ENCODE results near the gene FALEC.

FALEC gene

DNA sequence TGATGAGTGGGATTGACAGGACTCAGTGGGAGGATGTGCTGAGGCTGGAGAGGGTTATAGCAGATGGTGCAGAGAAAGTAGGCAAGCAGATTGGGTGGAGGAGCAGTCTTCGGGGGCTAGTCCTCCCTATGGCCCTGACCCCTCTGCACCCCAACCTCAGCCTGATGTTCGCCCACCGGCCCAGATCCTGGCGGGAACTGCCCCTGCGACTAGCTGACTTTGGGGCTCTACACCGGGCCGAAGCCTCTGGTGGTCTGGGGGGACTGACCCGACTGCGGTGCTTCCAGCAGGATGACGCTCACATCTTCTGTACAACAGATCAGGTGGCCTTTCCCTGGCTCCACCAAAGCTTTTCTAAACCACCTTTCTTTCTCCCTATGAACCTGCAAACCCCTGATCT, 17.2 kb upstream of the FALEC start:
- DNase-seq (ENCODE audit: extremely low spot score), result no peak
- ChIA-PET POLR2A (interaction anchor here (1.8 kb wide), 1 partner anchor 17 kb away, joined by 6 read pairs; the partner anchor contains the start of gene FALEC), CTCF (no interaction called here)
- no peak for TF ChIP-seq SP1 (IDR thresholded peaks at IDR 0.05)
- no peak for TF ChIP-seq HDGF (IDR thresholded peaks at IDR 0.05; ENCODE audit: borderline replicate concordance)
- TF ChIP-seq TARDBP (IDR thresholded peaks at IDR 0.05), result no peak
- no peak for TF ChIP-seq LEF1 (IDR thresholded peaks at IDR 0.05; ENCODE audit: borderline replicate concordance)
- TF ChIP-seq FOXK2 (IDR thresholded peaks at IDR 0.05), result no peak
- TF ChIP-seq FOXM1 (IDR thresholded peaks at IDR 0.05; ENCODE audit: borderline replicate concordance), result no peak
- TF ChIP-seq ZNF384 (IDR thresholded peaks at IDR 0.05), result no peak
- no peak for TF ChIP-seq ELF4 (IDR thresholded peaks at IDR 0.05)
- no peak for TF ChIP-seq BHLHE40 (IDR thresholded peaks at IDR 0.05; ENCODE audit: borderline replicate concordance)
- TF ChIP-seq SUZ12 (IDR thresholded peaks at IDR 0.05), result no peak
- TF ChIP-seq L3MBTL2 (conservative IDR thresholded peaks at IDR 0.05), result no peak
- no peak for TF ChIP-seq ARNT (IDR thresholded peaks at IDR 0.05)
- no peak for TF ChIP-seq PKNOX1 (IDR thresholded peaks at IDR 0.05)
- TF ChIP-seq NFRKB (IDR thresholded peaks at IDR 0.05), result no peak

DNA sequence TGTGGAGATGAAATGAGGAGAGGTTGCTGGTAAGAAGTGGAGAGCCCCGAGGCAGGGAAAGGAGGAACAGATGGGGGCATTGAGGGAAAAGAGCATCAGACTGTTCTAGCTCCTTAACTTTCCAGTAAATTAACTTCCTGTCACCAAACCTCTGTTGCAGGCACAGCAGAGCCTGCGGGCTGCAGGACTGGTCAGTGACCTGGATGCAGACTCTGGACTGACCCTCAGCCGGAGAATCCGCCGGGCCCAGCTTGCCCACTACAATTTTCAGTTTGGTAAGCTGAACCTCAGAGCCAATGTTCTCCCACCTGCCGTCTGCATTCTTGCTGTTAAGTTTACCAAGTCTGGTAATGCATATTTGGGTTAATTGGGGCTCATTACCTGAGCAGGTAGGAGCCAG, 10.1 kb upstream of the FALEC start:
- DNase-seq (ENCODE audit: extremely low spot score), result no peak
- ChIA-PET CTCF (no interaction called here), POLR2A (interaction anchor here (2.6 kb wide), 1 partner anchor 10 kb away, joined by 10 read pairs; the partner anchor contains the start of gene FALEC)
- TF ChIP-seq PKNOX1 (IDR thresholded peaks at IDR 0.05), result no peak
- TF ChIP-seq CTBP1 (IDR thresholded peaks at IDR 0.05; ENCODE audit: borderline replicate concordance), result no peak
- no peak for TF ChIP-seq HDGF (IDR thresholded peaks at IDR 0.05; ENCODE audit: borderline replicate concordance)
- TF ChIP-seq SP1 (IDR thresholded peaks at IDR 0.05), result no peak
- TF ChIP-seq LEF1 (IDR thresholded peaks at IDR 0.05; ENCODE audit: borderline replicate concordance), result no peak
- TF ChIP-seq ZNF384 (IDR thresholded peaks at IDR 0.05), result no peak
- no peak for TF ChIP-seq FOXA1 (IDR thresholded peaks at IDR 0.05)
- TF ChIP-seq ARNT (IDR thresholded peaks at IDR 0.05), result no peak
- no peak for TF ChIP-seq BHLHE40 (IDR thresholded peaks at IDR 0.05; ENCODE audit: borderline replicate concordance)
- no peak for TF ChIP-seq FOXK2 (IDR thresholded peaks at IDR 0.05)
- no peak for TF ChIP-seq TARDBP (IDR thresholded peaks at IDR 0.05)
- TF ChIP-seq NFRKB (IDR thresholded peaks at IDR 0.05), result no peak
- no peak for TF ChIP-seq ELF4 (IDR thresholded peaks at IDR 0.05)
- no peak for TF ChIP-seq SUZ12 (IDR thresholded peaks at IDR 0.05)
- TF ChIP-seq L3MBTL2 (conservative IDR thresholded peaks at IDR 0.05), result no peak
- TF ChIP-seq FOXM1 (IDR thresholded peaks at IDR 0.05; ENCODE audit: borderline replicate concordance), result no peak

GRCh38 chr1:150507912-150508864, 7.4 kb upstream of the FALEC start, which contains the start of gene ECM1:
ECM1 (plus strand) TSS chr1:150508109; CDS start chr1:150508210, 101 bp downstream.
- DNase-seq (ENCODE audit: extremely low spot score), result no peak
- CTCF ChIA-PET, result interaction anchor here (0.7 to 1.1 kb wide), 2 partner anchors 22 to 40 kb away, joined by 3 read pairs; no protein-coding TSS in a partner anchor

GRCh38 chr1:150508982-150509381, 6.6 kb upstream of the FALEC start:
- DNase-seq (ENCODE audit: extremely low spot score), result no peak
- TF ChIP-seq FOXA1 (IDR thresholded peaks at IDR 0.05) (no peak), BHLHE40 (IDR thresholded peaks at IDR 0.05; ENCODE audit: borderline replicate concordance) (no peak), PKNOX1 (IDR thresholded peaks at IDR 0.05) (no peak), CTBP1 (IDR thresholded peaks at IDR 0.05; ENCODE audit: borderline replicate concordance) (no peak)
- ChIA-PET CTCF (interaction anchor here (0.7 to 1.1 kb wide), 2 partner anchors 23 to 39 kb away, joined by 3 read pairs; no protein-coding TSS in a partner anchor), POLR2A (interaction anchor here (1.4 kb wide), 1 partner anchor 23 kb away, joined by 3 read pairs; no protein-coding TSS in a partner anchor)

More at GRCh38 chr1:150507912-150508864, 7.4 kb upstream of the FALEC start, which contains the start of gene ECM1:
- POLR2A ChIA-PET, result interaction anchor here (1.4 to 2.3 kb wide), 2 partner anchors 8 to 22 kb away, joined by 3 to 13 read pairs; partner anchors contain the start of gene FALEC
- TF ChIP-seq PKNOX1 (IDR thresholded peaks at IDR 0.05) (no peak), CTBP1 (IDR thresholded peaks at IDR 0.05; ENCODE audit: borderline replicate concordance) (no peak), LEF1 (IDR thresholded peaks at IDR 0.05; ENCODE audit: borderline replicate concordance) (no peak), ARNT (IDR thresholded peaks at IDR 0.05) (no peak)

- ChIA-PET CTCF (interaction anchor here (1.0 kb wide), 1 partner anchor 22 kb away, joined by 3 read pairs; no protein-coding TSS in a partner anchor), POLR2A (interaction anchor here (1.8 kb wide), 1 partner anchor 24 kb away, joined by 5 read pairs; the partner anchor contains the start of gene TARS2)
- no peak for DNase-seq (ENCODE audit: extremely low spot score)
- TF ChIP-seq L3MBTL2 (conservative IDR thresholded peaks at IDR 0.05), result no peak
- no peak for TF ChIP-seq NFRKB (IDR thresholded peaks at IDR 0.05)
- TF ChIP-seq HDGF (IDR thresholded peaks at IDR 0.05; ENCODE audit: borderline replicate concordance), result no peak
- no peak for TF ChIP-seq LEF1 (IDR thresholded peaks at IDR 0.05; ENCODE audit: borderline replicate concordance)
- no peak for TF ChIP-seq CTBP1 (IDR thresholded peaks at IDR 0.05; ENCODE audit: borderline replicate concordance)
- TF ChIP-seq ELF4 (IDR thresholded peaks at IDR 0.05), result no peak
- TF ChIP-seq FOXA1 (IDR thresholded peaks at IDR 0.05), result no peak
- no peak for TF ChIP-seq SUZ12 (IDR thresholded peaks at IDR 0.05)
- TF ChIP-seq ARNT (IDR thresholded peaks at IDR 0.05), result no peak
- TF ChIP-seq ZNF384 (IDR thresholded peaks at IDR 0.05), result no peak
- TF ChIP-seq SP1 (IDR thresholded peaks at IDR 0.05), result no peak
- TF ChIP-seq FOXK2 (IDR thresholded peaks at IDR 0.05), result no peak
- no peak for TF ChIP-seq PKNOX1 (IDR thresholded peaks at IDR 0.05)
Measured at GRCh38 chr1:150511551-150511950, 4.0 kb upstream of the FALEC start.
